Astrocyte of the cerebellum (primary cell): ENCODE results near the gene TMEM150B.

Experiments used
- DNase-seq: peaks from one replicate; pipeline ENCODE4 v3.0.0-alpha.2; 2011; ENCODE audit warnings: low read depth
- H3K4me3 ChIP-seq: 2 replicates; pipeline ENCODE4 v1.5.1; 2011; ENCODE audit warnings: mild to moderate bottlenecking, low read depth, low read length, moderate library complexity
- in situ Hi-C: cut with HindIII; loops from 2 replicates; pipeline ENCODE4 v1.10.0; 2017; ENCODE audit warnings: low sequenced_read_pairs
- TF ChIP-seq, protein P1 (sequence below): IDR thresholded peaks from 2 replicates; pipeline ENCODE4 v1.5.1; 2012; ENCODE audit warnings: low read length, low read depth, moderate library complexity, mild to moderate bottlenecking; ENCODE audit errors: missing control alignments

TMEM150B gene

DNA sequence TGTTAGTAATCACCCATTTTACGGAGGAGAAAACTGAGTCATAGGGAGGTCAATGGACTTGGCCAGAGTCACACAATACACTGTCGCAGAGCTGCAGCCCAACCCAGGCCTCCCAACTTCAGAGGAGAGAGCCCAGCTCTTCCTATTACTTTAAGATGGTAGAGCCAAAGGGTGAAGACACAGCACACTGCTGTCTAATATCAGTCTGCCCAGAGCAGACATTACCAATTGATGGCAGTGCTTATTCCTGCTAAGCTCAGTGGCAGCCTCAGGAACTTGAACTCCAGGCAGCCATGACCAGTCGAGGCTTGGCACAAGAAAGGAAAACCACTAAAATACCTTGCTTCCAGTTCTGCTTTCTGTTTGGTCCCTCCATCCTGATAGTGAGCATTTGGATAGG lies 18.4 kb downstream of the TMEM150B start:
- no peak overlapping the region for H3K4me3 ChIP-seq
- DNase-seq = no peak
- in situ Hi-C loops = no loop called here
- TF ChIP-seq, protein P1, sequence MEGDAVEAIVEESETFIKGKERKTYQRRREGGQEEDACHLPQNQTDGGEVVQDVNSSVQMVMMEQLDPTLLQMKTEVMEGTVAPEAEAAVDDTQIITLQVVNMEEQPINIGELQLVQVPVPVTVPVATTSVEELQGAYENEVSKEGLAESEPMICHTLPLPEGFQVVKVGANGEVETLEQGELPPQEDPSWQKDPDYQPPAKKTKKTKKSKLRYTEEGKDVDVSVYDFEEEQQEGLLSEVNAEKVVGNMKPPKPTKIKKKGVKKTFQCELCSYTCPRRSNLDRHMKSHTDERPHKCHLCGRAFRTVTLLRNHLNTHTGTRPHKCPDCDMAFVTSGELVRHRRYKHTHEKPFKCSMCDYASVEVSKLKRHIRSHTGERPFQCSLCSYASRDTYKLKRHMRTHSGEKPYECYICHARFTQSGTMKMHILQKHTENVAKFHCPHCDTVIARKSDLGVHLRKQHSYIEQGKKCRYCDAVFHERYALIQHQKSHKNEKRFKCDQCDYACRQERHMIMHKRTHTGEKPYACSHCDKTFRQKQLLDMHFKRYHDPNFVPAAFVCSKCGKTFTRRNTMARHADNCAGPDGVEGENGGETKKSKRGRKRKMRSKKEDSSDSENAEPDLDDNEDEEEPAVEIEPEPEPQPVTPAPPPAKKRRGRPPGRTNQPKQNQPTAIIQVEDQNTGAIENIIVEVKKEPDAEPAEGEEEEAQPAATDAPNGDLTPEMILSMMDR = no peak

DNA sequence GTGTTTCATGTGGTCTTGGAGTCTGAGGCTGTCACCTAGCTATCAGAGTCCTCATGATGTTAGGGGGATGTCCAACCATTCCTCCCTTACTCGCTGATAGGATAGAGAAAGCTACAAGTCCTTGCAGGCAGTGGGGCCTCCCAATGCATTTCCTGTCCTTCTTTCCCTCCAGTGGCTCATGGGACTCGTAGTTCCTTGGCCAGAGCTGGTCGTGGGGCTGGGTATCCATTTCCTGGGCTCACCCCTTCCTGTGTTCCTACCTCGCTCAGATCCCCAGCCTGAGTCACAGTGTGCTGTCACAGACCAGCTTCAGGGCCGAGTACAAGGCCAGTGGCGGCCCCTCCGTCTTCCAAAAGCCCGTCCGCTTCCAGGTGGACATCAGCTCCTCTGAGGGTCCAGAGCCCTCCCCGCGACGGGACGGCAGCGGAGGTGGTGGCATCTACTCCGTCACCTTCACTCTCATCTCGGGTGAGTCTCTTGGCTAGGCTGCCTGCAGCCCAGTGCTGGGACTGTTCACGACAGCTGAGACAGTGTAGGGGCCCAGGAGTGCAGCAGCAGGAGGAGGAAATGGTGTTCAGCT lies 19.1 kb downstream of the TMEM150B start:
- TF ChIP-seq, protein P1 = no peak
- in situ Hi-C loops = no loop called here

DNA sequence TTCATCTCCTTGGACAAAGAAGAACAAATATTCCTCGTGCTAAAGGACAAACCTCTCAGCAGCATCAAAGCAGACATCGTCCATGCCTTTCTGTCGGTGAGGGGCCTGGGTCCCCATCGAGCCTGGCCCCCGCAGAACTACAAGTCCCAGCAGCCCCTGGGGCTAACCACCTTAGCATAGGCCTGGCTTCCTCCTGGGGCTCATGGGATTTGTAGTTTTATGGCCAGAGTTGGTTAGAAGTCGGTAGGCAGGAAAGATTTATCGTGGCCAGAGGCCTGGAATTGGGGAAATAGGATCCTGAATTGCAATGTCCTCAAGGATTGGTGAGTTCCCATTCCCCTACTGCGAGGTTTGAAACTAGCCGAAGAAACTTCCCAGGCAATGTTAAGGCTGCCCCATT lies 19.6 kb downstream of the TMEM150B start:
- in situ Hi-C loops = no loop called here
- H3K4me3 ChIP-seq = no peak overlapping the region
- no peak for DNase-seq
- TF ChIP-seq, protein P1 = no peak

More for the DNA sequence above, 19.1 kb downstream of the TMEM150B start:
- no peak for DNase-seq
- no peak overlapping the region for H3K4me3 ChIP-seq

DNA sequence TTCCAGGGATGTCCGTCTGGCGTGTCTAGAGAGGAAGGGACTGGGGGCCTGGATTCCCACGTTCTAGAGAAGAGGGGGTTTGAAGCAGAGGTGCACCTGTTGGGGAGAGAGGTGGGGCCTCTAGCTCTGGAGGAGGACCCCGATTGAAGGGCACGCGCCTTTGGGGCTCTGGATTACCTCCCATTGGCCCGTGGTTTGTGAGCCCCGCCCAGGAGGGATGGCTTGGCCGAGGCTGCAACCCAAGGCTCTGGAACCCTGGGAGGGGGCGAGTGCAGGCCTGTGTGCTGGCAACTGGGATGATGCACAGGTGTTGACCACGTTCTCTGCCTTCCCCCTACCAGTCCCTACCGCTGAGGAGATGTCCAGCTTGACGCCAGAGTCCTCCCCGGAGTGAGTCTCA lies 20.2 kb downstream of the TMEM150B start:
- H3K4me3 ChIP-seq = no peak overlapping the region
- in situ Hi-C loops = no loop called here
- no peak for DNase-seq
- TF ChIP-seq, protein P1 = no peak

DNA sequence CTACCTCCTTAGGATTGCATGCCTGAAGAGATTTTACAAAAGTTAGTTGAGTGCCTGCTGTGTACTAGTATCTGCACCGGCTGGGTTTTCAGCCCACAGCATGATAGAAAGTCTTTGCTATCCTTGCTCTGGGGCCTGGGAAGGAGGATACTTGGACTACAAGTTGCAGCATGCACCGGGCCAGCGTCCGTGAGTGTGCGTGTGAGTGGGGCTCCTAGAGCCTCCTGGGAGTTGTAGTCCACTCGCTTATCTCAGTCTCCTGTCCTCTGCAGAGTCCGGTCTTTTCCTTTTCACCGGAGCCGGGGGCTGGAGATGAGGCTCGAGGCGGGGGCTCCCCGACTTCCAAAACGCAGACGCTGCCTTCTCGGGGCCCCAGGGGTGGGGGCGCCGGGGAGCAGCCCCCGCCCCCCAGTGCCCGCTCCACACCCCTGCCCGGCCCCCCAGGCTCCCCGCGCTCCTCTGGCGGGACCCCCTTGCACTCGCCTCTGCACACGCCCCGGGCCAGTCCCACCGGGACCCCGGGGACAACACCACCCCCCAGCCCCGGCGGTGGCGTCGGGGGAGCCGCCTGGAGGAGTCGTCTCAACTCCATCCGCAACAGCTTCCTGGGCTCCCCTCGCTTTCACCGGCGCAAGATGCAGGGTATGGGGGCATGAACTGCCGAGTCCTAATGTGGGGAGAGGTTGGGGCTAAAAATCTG lies 20.7 kb downstream of the TMEM150B start:
- no peak overlapping the region for H3K4me3 ChIP-seq
- DNase-seq = no peak
- in situ Hi-C loops = no loop called here
- TF ChIP-seq, protein P1 = no peak

DNA sequence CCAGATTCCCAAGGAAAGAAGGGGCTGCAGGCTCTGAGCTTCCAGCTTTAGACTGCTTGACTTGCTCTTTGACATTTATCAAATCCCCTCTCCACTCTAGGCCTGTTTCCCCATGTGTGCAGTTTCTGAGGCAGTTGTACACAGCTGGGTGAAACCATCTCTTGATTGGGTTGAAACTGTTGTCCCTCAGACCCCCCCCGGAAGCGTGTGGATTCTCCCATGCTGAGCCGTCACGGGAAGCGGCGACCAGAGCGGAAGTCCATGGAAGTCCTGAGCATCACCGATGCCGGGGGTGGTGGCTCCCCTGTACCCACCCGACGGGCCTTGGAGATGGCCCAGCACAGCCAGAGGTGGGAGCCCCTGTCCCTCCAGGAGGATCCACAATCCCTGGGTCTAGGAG lies 21.7 kb downstream of the TMEM150B start:
- no peak for DNase-seq
- TF ChIP-seq, protein P1 = no peak
- H3K4me3 ChIP-seq = no peak overlapping the region
- in situ Hi-C loops = no loop called here
